K562 (cell line): Measurements from ENCODE around the gene CCDC159. TPM values are rescaled to one million over a fixed set of nuclear protein-coding genes. Genes with fewer than 3 reads are reported as not detected.
A peak's percentile ranks its signal among the peaks of the same experiment; 100 is the strongest.

Experiments used
- CCAR2 ChIP-seq: fragments of 200-400 bp; formaldehyde crosslinking; IDR thresholded peaks from 2 replicates; pipeline ENCODE4 v1.6.1; 2017; ENCODE audit warnings: mild to moderate bottlenecking, low read depth, low read length
- FOS ChIP-seq: IDR thresholded peaks from 3 replicates; pipeline ENCODE4 v1.6.1; 2011; ENCODE audit not compliant: insufficient read length; ENCODE audit errors: extremely low read depth
- HNRNPL ChIP-seq: fragments of 200-400 bp; formaldehyde crosslinking; IDR thresholded peaks from 2 replicates; pipeline ENCODE4 v1.6.1; 2017; ENCODE audit warnings: low read depth, mild to moderate bottlenecking, low read length
- MGA ChIP-seq: fragments of 450-650 bp; IDR thresholded peaks from 2 replicates; pipeline ENCODE4 v1.6.1; 2016; ENCODE audit warnings: mild to moderate bottlenecking, moderate library complexity
- MIER1 ChIP-seq: fragments of 450-650 bp; IDR thresholded peaks from 2 replicates; pipeline ENCODE4 v1.6.1; 2016; ENCODE audit warnings: antibody characterized with exemption, mild to moderate bottlenecking, low read depth
- NFYB ChIP-seq: IDR thresholded peaks from 2 replicates; pipeline ENCODE4 v1.6.1; 2011; ENCODE audit warnings: mild to moderate bottlenecking, moderate library complexity; ENCODE audit not compliant: insufficient read length; ENCODE audit errors: extremely low read depth
- NR2C2 ChIP-seq, 2 experiments: fragments of 200-800 bp in 1 of 2; sonication (Bioruptor generic) in 1 of 2; sonication (generic) in 1 of 2; formaldehyde crosslinking in 1 of 2; IDR thresholded peaks; 2 replicates each; pipeline versions ENCODE4 v1.6.1 to v1.8.0; 2016 to 2022; ENCODE audit warnings: mild to moderate bottlenecking in 1 of 2, missing compliant biosample characterization in 1 of 2, missing genetic modification characterization in 1 of 2, missing genetic modification reagents in 1 of 2
- POLR2AphosphoS2 ChIP-seq: IDR thresholded peaks from 2 replicates; pipeline ENCODE4 v1.6.1; 2012; ENCODE audit warnings: low read length, improper control_type of control experiment
- SIN3A ChIP-seq, 2 experiments: fragments of 150-350 bp in 1 of 2; IDR thresholded peaks; 2 replicates each; pipeline ENCODE4 v1.6.1; 2011 to 2016; ENCODE audit warnings: borderline replicate concordance in 2 of 2, low read depth in 2 of 2, low read length in 2 of 2, mild to moderate bottlenecking in 2 of 2, moderate library complexity in 2 of 2; ENCODE audit not compliant: control insufficient read depth in 1 of 2
- SMAD2 ChIP-seq: fragments of 150-350 bp; IDR thresholded peaks from 2 replicates; pipeline ENCODE4 v1.6.1; 2014; ENCODE audit warnings: low read depth, mild to moderate bottlenecking, low read length
- TFE3 ChIP-seq: fragments of 450-650 bp; formaldehyde crosslinking; IDR thresholded peaks from 2 replicates; pipeline ENCODE4 v1.4.0; 2020; ENCODE audit warnings: mild to moderate bottlenecking, mixed read lengths
- ZFP30 ChIP-seq: fragments of 250-450 bp; sonication (Bioruptor Pico); IDR thresholded peaks from 2 replicates; pipeline ENCODE4 v1.8.0; 2022; ENCODE audit warnings: moderate library complexity, mild to moderate bottlenecking, inconsistent platforms, borderline replicate concordance
- ZNF197 ChIP-seq: fragments of 200-800 bp; sonication (Bioruptor generic); IDR thresholded peaks from 2 replicates; pipeline ENCODE4 v1.6.1; 2016; ENCODE audit warnings: low read depth, missing genetic modification characterization, missing compliant biosample characterization
- ZZZ3 ChIP-seq: fragments of 450-650 bp; IDR thresholded peaks from 2 replicates; pipeline ENCODE4 v1.6.1; 2016; ENCODE audit warnings: antibody characterized with exemption, mild to moderate bottlenecking, moderate library complexity
- polyA plus RNA-seq, 8 experiments: library from polyadenylated mRNA; depleted of rRNA in 4 of 8; stranded (reverse) in 5 of 8; unstranded in 3 of 8; fragments of >200 nt; fragmentation: Nextera tagmentation in 2 of 8; fragmentation: Illumina TruSeq in 1 of 8; extraction: Ambion mirVana in 2 of 8; extraction: Trizol in 1 of 8; gene quantifications; 2 replicates each; pipeline versions ENCODE4 v1.2.1 to v1.2.3, GENCODE V29; 2011 to 2014; ENCODE audit warnings: inconsistent platforms in 1 of 8, missing spikeins in 1 of 8
- total RNA-seq, 7 experiments: library from RNA; depleted of rRNA in 6 of 7; stranded (reverse); fragments of >200 nt in 6 of 7; fragmentation: Illumina TruSeq in 2 of 7; extraction: Trizol in 2 of 7; gene quantifications; 2 replicates each; pipeline versions ENCODE4 v1.2.1 to v1.2.3, GENCODE V29; 2011 to 2021; ENCODE audit warnings: low replicate concordance in 1 of 7

Gene CCDC159
- total and polyA plus RNA-seq, 9 of the 15 experiments (the other 6 are each of a cell fraction or from before 2014, with no cell fraction given) = 0.68 to 10.1 (median 4.7) TPM

DNA sequence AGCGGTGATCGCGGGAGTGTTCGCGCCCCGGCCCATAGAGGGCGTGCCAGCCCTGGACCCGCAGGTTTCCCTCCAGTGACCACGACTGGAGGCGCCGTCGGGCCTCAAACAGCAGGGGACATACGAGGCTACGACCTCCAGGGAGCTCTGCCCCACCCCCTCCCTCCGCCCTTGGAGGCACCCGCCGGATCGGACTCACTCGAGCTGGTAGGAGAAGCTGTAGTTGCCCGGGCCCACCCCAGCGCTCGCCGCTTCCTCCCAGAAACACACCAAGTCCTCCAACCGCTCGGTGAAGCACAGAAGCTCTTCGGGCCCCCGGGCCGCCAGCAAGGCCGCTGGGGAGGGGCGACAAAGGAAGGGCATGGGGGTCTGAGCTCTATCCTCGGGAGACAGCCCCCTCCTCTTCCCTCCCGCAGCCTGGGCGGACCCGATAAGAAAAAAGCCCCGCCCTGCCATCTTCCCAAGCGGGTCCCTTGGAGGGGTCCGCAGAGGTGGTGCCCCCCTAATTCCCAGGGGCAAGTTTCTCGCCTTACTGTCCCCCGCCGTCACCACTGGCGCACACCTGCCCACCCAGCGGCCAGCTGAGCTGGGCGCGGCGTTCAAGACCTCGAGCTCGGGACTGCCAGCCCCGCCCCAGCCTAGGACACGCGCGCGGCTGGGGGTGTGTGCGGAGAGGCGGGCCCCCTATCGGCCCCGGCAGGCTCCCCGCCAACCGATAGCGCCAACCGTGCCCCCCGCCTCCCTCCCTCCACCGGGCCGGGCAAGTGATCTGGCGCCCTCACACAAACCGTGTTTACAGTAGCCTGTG is 36.8 kb downstream of the CCDC159 start (continued):
- TF ChIP-seq MGA (peak; percentile 78), MIER1 (no peak), HNRNPL (peak; percentile 87), POLR2AphosphoS2 (no peak), SIN3A (IDR thresholded peaks at IDR 0.05; ENCODE audit: borderline replicate concordance in 2 of 2, control insufficient read depth in 1 of 2, low read depth in 2 of 2, low read length in 2 of 2) (peak; percentile 85 to 94; a peak in 2 of 4 replicates), SMAD2 (no peak), NFYB (no peak), ZZZ3 (no peak), FOS (no peak), NR2C2 (CRISPR knock-in tag; IDR thresholded peaks at IDR 0.05) (no peak), NR2C2 (tag; IDR thresholded peaks at IDR 0.05) (no peak), CCAR2 (no peak), TFE3 (no peak), ZNF197 (CRISPR knock-in tag) (no peak), ZFP30 (CRISPR knock-in tag) (no peak)
